Parathyroid adenoma (tissue), 2 donors: Measurements from ENCODE around the gene C7orf25.

Experiments used
- H2AFZ ChIP-seq: fragments of 300-600 bp; sonication (generic); one replicate; pipeline ENCODE4 v1.7.0; 2017; ENCODE audit warnings: antibody characterized with exemption, mild to moderate bottlenecking
- H3K27ac ChIP-seq: fragments of 300-600 bp; sonication (generic); one replicate; pipeline ENCODE4 v1.7.0; 2017
- H3K27me3 ChIP-seq: fragments of 300-600 bp; sonication (generic); one replicate; pipeline ENCODE4 v1.7.0; 2017; ENCODE audit warnings: low read length; ENCODE audit not compliant: control insufficient read depth, insufficient read depth
- H3K36me3 ChIP-seq: fragments of 300-600 bp; sonication (generic); one replicate; pipeline ENCODE4 v1.7.0; 2017; ENCODE audit warnings: low read length; ENCODE audit not compliant: control insufficient read depth, insufficient read depth
- H3K4me1 ChIP-seq: fragments of 300-600 bp; sonication (generic); one replicate; pipeline ENCODE4 v1.7.0; 2017; ENCODE audit warnings: control low read depth
- H3K4me2 ChIP-seq: fragments of 300-600 bp; sonication (generic); one replicate; pipeline ENCODE4 v1.7.0; 2017; ENCODE audit warnings: low read length
- H3K4me3 ChIP-seq: fragments of 300-600 bp; sonication (generic); one replicate; pipeline ENCODE4 v1.7.0; 2017; ENCODE audit warnings: low read depth, low read length
- H3K79me2 ChIP-seq: fragments of 300-600 bp; sonication (generic); one replicate; pipeline ENCODE4 v1.7.0; 2017; ENCODE audit warnings: control low read depth
- H3K9ac ChIP-seq: fragments of 300-600 bp; sonication (generic); one replicate; pipeline ENCODE4 v1.7.0; 2017; ENCODE audit warnings: mild to moderate bottlenecking
- H3K9me3 ChIP-seq: fragments of 300-600 bp; sonication (generic); one replicate; pipeline ENCODE4 v1.7.0; 2017; ENCODE audit warnings: low read length; ENCODE audit not compliant: control insufficient read depth
- TF ChIP-seq, protein P1 (sequence below): fragments of 300-600 bp; sonication (generic); IDR thresholded peaks from one replicate; pipeline ENCODE4 v1.7.0; 2017; ENCODE audit warnings: antibody characterized with exemption, mild to moderate bottlenecking
- donor health status: primary hyperparathyroidism.

The C7orf25 gene

DNA sequence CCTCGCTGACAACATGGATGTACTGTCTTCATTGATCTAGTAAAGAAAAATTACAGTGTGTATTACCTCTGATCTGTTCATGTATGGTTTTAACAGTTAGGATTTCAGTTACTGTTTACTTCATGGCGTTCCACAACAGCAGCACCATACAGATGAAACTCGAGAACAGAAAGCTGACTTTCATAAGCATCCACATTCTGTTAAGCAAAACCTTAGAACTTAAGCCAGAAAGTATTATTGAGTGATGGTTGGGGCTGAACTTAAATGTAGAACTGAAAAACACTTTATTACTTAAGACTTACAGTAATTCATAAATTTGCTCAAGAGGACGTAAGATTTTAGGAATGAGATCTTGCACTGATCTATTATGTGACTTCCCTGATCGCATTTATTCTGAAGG is 24.0 kb upstream of the C7orf25 start:
- H3K9ac ChIP-seq, result no peak overlapping the region
- H3K27me3 ChIP-seq, result no peaks in the 10 kb centered on the region
- H3K4me2 ChIP-seq, result no peak overlapping the region
- H3K36me3 ChIP-seq, result no peaks in the 10 kb centered on the region
- H3K79me2 ChIP-seq, result peaks cover 19% of the 10 kb centered on the region
- no peak overlapping the region for H3K4me3 ChIP-seq
- H3K9me3 ChIP-seq, result no peaks in the 10 kb centered on the region
- H2AFZ ChIP-seq, result no peak overlapping the region
- peaks cover 3% of the 10 kb centered on the region for H3K4me1 ChIP-seq
- H3K27ac ChIP-seq, result no peak overlapping the region
- TF ChIP-seq, protein P1, sequence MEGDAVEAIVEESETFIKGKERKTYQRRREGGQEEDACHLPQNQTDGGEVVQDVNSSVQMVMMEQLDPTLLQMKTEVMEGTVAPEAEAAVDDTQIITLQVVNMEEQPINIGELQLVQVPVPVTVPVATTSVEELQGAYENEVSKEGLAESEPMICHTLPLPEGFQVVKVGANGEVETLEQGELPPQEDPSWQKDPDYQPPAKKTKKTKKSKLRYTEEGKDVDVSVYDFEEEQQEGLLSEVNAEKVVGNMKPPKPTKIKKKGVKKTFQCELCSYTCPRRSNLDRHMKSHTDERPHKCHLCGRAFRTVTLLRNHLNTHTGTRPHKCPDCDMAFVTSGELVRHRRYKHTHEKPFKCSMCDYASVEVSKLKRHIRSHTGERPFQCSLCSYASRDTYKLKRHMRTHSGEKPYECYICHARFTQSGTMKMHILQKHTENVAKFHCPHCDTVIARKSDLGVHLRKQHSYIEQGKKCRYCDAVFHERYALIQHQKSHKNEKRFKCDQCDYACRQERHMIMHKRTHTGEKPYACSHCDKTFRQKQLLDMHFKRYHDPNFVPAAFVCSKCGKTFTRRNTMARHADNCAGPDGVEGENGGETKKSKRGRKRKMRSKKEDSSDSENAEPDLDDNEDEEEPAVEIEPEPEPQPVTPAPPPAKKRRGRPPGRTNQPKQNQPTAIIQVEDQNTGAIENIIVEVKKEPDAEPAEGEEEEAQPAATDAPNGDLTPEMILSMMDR, result no peak

DNA sequence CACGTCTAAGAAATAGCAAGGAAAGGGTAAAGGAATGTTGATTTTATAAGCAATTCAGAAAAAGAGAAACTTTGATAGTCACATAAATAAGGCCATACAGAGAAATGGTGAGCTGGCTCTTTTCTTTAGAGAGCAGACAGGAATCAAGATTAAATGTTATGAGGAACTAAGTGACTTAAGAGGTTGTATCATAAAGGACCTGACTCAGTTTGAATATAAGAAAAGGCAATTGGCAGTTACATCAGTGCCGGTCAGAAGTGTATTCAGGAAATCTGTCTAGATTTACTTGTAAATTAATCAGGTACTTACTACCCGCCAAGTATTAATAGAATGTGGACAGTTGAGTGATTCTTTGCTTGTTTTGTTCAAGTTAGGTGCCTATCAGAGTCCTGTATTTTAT is 22.4 kb upstream of the C7orf25 start:
- no peak overlapping the region for H3K4me2 ChIP-seq
- no peak overlapping the region for H3K27ac ChIP-seq

DNA sequence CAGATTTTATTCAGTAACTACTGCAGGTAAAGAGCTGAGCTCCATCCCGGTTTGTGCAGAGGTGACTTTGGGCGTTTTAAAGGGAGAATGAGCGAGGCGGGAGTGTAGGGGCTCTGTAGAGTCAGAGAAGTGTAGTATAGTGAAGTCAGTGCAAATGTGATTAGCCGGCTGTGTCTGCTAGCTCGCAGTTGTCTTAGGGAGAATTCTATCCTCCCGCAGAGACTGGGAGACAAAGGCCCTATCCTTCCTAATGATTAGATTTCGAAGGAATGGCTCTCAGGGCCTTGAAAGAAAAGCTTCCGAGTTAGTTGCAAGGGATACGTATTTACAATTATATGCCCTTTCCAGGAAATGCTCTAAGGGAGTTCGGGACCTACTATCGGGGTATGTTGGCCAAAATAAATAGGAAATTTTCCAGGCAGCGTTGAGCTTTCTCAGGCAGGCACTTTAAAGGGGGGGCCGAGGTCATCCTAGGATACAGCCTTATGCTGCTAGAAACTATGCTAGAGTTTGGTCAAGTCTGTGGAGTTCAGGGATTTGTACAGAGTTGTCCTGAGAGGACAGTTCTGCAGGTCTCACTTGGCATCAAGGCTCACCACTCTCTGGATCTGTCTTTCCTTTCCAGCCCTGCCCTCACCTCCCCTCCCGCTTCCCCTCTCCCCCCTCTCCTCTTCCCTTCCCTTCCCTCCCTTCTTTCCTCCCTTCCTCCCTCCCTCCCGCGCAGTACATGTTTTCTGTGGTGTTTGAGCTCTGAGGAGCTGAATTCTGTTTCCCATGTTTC is 21.1 kb upstream of the C7orf25 start:
- peak overlapping the region; percentile 90 for H3K4me3 ChIP-seq
- TF ChIP-seq, protein P1, result no peak
- H3K4me2 ChIP-seq, result peak overlapping the region; percentile 84
- H3K27ac ChIP-seq, result peak overlapping the region; percentile 70
- H3K9me3 ChIP-seq, result no peaks in the 10 kb centered on the region
- no peaks in the 10 kb centered on the region for H3K27me3 ChIP-seq
- H3K79me2 ChIP-seq, result peaks cover 45% of the 10 kb centered on the region
- H3K9ac ChIP-seq, result peak overlapping the region; percentile 38
- peak overlapping the region; percentile 89 for H2AFZ ChIP-seq
- peaks cover 7% of the 10 kb centered on the region for H3K4me1 ChIP-seq
- no peaks in the 10 kb centered on the region for H3K36me3 ChIP-seq

More for the DNA sequence above, 22.4 kb upstream of the C7orf25 start:
- Histone ChIP-seq H3K4me1 (peaks cover 3% of the 10 kb centered on the region), H3K9ac (no peak overlapping the region), H3K36me3 (no peaks in the 10 kb centered on the region), H2AFZ (no peak overlapping the region), H3K27me3 (no peaks in the 10 kb centered on the region), H3K4me3 (no peak overlapping the region), H3K79me2 (peaks cover 34% of the 10 kb centered on the region), H3K9me3 (no peaks in the 10 kb centered on the region)
- TF ChIP-seq, protein P1, result no peak

DNA sequence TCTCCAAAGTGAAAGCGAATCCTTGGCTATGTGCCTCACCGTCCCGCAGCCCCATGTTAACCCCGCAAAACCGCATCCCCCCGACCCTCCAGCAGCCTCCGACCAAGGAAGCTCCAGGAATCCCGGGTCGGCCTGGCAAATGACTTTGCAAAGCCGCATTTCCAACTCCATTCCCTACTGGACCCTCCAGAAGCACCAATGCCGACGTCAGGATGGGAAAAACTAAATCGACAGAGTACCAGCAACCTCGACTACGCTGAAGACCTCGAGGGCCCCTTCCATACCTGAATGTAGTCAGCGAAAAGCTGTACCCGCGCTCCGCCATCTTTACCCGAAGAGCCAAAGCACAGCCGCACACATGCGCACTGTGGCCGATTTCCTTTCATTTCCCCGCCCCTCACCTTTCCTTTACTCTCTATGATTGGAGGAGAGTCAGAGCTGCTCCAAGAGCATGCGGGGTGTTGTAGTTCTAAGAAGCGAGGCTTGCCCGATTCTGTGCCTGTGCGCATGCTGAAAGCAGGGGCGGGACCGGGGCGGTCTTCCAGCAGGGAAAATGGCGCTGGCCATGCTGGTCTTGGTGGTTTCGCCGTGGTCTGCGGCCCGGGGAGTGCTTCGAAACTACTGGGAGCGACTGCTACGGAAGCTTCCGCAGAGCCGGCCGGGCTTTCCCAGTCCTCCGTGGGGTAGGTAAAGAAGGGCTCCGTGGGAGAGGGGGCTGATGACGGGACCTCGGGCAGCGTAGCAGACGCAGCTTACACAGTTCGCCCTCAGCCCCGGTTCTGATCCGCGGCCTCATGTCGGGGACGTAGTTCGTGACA is 20.2 kb upstream of the C7orf25 start, which contains the start of the genes MRPL32 and PSMA2:
Gene MRPL32 (plus strand): TSS at position 543 of the 818 bp plus-strand sequence. CDS start 11 bp downstream, at position 554.
Gene PSMA2 (minus strand): TSS at position 341 of the 818 bp plus-strand sequence. CDS start 16 bp downstream, at position 325.
- Histone ChIP-seq H3K36me3 (no peaks in the 10 kb centered on the region), H3K4me1 (peaks cover 7% of the 10 kb centered on the region), H3K4me3 (peak within 1 kb of the TSS; percentile 90), H3K79me2 (peaks cover 49% of the 10 kb centered on the region), H3K27me3 (no peaks in the 10 kb centered on the region), H3K9me3 (no peaks in the 10 kb centered on the region), H2AFZ (peak within 1 kb of the TSS; percentile 89), H3K27ac (peak within 1 kb of the TSS; percentile 70), H3K9ac (peak within 1 kb of the TSS; percentile 38), H3K4me2 (peak within 1 kb of the TSS; percentile 87)
- TF ChIP-seq, protein P1, result no peak
